ENCODE data around the gene REM1.

Gene REM1

DNA sequence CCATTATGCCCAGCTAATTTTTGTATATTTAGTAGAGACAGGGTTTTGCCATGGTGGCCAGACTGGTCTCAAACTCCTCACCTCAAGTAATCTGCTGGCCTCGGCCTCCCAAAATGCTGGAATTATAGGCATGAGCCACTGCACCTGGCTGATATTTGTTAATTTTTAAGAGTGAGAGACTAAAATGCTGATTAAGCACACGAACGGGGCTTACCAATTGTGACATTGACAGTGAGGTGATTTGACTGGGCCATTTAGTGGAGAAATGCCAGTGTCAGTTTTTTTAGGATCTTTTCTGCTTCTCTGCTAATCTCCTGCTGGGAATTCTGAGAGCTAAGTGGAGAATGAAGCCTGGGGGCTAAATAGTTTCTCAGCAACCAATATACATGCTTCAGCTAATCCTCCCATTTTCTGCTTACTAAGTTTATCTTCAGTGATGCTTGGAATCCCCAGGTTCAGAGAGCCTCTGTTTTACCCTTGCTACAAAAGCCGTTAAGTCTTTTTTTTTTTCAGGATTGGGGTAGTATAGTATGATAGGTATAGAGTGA is 44.4 kb upstream of the REM1 start:
- no peaks in the 10 kb centered on the region for H3K4me1 ChIP-seq (ENCODE audit: control insufficient read depth, low read length)
- H3K27ac ChIP-seq (ENCODE audit: low read depth, low read length), result no peak overlapping the region
- no peak overlapping the region for H3K4me2 ChIP-seq (ENCODE audit: low read length)
- H3K9me3 ChIP-seq (ENCODE audit: control insufficient read depth, insufficient read depth, low read length), result no peaks in the 10 kb centered on the region
- no peak overlapping the region for H3K4me3 ChIP-seq (ENCODE audit: low read length)
- TF ChIP-seq EZH2phosphoT487 (IDR thresholded peaks at IDR 0.05; ENCODE audit: borderline replicate concordance, low read length), result no peak
- TF ChIP-seq, protein P1, sequence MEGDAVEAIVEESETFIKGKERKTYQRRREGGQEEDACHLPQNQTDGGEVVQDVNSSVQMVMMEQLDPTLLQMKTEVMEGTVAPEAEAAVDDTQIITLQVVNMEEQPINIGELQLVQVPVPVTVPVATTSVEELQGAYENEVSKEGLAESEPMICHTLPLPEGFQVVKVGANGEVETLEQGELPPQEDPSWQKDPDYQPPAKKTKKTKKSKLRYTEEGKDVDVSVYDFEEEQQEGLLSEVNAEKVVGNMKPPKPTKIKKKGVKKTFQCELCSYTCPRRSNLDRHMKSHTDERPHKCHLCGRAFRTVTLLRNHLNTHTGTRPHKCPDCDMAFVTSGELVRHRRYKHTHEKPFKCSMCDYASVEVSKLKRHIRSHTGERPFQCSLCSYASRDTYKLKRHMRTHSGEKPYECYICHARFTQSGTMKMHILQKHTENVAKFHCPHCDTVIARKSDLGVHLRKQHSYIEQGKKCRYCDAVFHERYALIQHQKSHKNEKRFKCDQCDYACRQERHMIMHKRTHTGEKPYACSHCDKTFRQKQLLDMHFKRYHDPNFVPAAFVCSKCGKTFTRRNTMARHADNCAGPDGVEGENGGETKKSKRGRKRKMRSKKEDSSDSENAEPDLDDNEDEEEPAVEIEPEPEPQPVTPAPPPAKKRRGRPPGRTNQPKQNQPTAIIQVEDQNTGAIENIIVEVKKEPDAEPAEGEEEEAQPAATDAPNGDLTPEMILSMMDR (IDR thresholded peaks at IDR 0.05; ENCODE audit: low read depth, low read length, poor library complexity, severe bottlenecking), result no peak
- no peaks in the 10 kb centered on the region for H3K9me2 ChIP-seq (replicated peaks; ENCODE audit: control insufficient read depth, low read length)
- H3K36me3 ChIP-seq (ENCODE audit: control insufficient read depth, low read length), result no peaks in the 10 kb centered on the region
- H3K79me2 ChIP-seq (ENCODE audit: control insufficient read depth, low read length), result no peaks in the 10 kb centered on the region
- no peaks in the 10 kb centered on the region for H4K20me1 ChIP-seq (ENCODE audit: control insufficient read depth, insufficient read depth, low read depth, low read length)
- no peaks in the 10 kb centered on the region for H3K27me3 ChIP-seq (ENCODE audit: control insufficient read depth, low read length)
- no peaks in the 10 kb centered on the region for H3F3A ChIP-seq (ENCODE audit: control insufficient read depth, insufficient read depth)

DNA sequence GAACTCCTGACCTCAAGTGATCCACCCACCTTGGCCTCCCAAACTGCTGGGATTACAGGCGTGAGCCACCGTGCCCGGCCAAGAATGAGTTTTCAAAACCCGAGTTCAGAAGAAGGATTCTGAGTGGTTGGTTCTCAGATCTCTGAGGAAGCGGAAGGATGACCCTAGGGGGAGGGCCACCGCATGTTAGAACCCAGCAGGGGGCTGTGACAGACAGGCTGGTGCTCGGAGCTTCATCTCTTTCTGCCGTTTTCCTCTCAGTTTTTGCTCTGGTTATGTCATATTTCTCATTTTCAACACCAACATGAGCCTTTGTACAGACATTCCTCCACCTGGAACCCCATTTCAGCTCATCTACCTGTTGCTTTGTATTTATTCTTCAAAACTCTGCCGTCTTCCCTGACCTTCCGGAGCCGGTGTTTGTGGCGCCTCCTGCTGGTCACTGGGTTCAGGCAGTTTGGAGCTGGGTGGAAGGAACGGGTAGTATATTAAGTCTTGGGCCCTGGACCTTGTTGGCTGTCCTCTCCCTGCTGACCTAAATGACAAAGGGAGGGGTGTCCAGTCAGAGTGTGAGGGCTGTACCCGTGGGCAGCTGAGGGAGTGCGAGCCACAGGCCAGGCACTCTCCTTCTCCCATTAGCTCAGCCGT is 35.0 kb upstream of the REM1 start, which contains the start of gene DEFB123:
Gene DEFB123 (plus strand): TSS at position 621 of the 648 bp plus-strand sequence. CDS start 67 bp downstream, outside the sequence.
- Histone ChIP-seq H3K4me1 (ENCODE audit: control insufficient read depth, low read length) (no peaks in the 10 kb centered on the region), H3K79me2 (ENCODE audit: control insufficient read depth, low read length) (no peaks in the 10 kb centered on the region), H4K20me1 (ENCODE audit: control insufficient read depth, insufficient read depth, low read depth, low read length) (no peaks in the 10 kb centered on the region), H3K9me2 (replicated peaks; ENCODE audit: control insufficient read depth, low read length) (no peaks in the 10 kb centered on the region), H3K36me3 (ENCODE audit: control insufficient read depth, low read length) (no peaks in the 10 kb centered on the region), H3K27me3 (ENCODE audit: control insufficient read depth, low read length) (no peaks in the 10 kb centered on the region), H3F3A (ENCODE audit: control insufficient read depth, insufficient read depth) (no peaks in the 10 kb centered on the region), H3K4me3 (ENCODE audit: low read length) (no peak within 1 kb of the TSS), H3K27ac (ENCODE audit: low read depth, low read length) (no peak within 1 kb of the TSS), H3K4me2 (ENCODE audit: low read length) (no peak within 1 kb of the TSS), H3K9me3 (ENCODE audit: control insufficient read depth, insufficient read depth, low read length) (no peaks in the 10 kb centered on the region)
- TF ChIP-seq, protein P1 (IDR thresholded peaks at IDR 0.05; ENCODE audit: low read depth, low read length, poor library complexity, severe bottlenecking), result peak; percentile 75
- no peak for TF ChIP-seq EZH2phosphoT487 (IDR thresholded peaks at IDR 0.05; ENCODE audit: borderline replicate concordance, low read length)

DNA sequence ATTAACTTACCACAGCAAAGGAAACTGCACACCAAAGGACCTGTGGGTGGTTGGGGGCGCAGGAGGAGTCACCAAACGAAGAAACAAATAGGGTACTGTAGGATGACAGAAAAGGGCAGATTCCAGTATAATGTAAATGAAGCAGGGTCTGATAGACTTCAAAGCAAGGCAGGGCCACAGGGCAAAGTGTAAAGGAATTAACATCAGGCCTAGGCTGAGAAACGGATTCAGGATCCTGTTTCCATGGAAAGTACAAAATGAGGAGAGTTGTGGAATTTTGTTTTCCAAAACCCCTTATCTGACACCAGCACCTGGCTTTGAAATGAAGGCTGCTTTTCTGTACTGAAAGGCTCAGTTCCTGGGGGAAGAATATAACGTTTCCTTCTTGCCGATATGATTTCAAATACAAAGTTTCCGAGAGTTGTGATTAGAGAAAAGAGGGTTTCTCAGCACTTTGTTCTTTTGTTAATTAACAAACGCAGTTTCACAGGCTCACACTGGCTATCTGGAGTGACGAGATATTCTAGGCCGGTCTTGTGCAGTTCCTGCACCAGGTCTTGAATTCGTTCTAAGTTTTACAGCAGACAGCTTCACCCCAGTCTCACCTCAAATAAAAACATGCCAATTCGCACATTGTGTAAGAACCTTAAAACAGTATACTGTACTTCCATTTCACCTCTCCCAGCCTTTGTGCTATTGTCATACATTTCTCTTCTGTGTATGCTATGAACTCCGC is 28.8 kb upstream of the REM1 start:
- Histone ChIP-seq H3K4me2 (ENCODE audit: low read length) (no peak overlapping the region), H3K9me2 (replicated peaks; ENCODE audit: control insufficient read depth, low read length) (no peaks in the 10 kb centered on the region), H3K4me1 (ENCODE audit: control insufficient read depth, low read length) (no peaks in the 10 kb centered on the region), H3K27ac (ENCODE audit: low read depth, low read length) (no peak overlapping the region), H4K20me1 (ENCODE audit: control insufficient read depth, insufficient read depth, low read depth, low read length) (no peaks in the 10 kb centered on the region), H3K4me3 (ENCODE audit: low read length) (no peak overlapping the region), H3K9me3 (ENCODE audit: control insufficient read depth, insufficient read depth, low read length) (no peaks in the 10 kb centered on the region), H3K27me3 (ENCODE audit: control insufficient read depth, low read length) (no peaks in the 10 kb centered on the region), H3F3A (ENCODE audit: control insufficient read depth, insufficient read depth) (no peaks in the 10 kb centered on the region), H3K36me3 (ENCODE audit: control insufficient read depth, low read length) (no peaks in the 10 kb centered on the region), H3K79me2 (ENCODE audit: control insufficient read depth, low read length) (no peaks in the 10 kb centered on the region)
- TF ChIP-seq, protein P1 (IDR thresholded peaks at IDR 0.05; ENCODE audit: low read depth, low read length, poor library complexity, severe bottlenecking), result no peak
- no peak for TF ChIP-seq EZH2phosphoT487 (IDR thresholded peaks at IDR 0.05; ENCODE audit: borderline replicate concordance, low read length)

Data from DOHH2 (cell line).